NCI-H748 treated with DMSO at 0.1 percent for 48 hours (cell line): Measurements from ENCODE around the gene FIGN.

Experiments used
- DNase-seq: peaks from one replicate; lab custom pipeline; 2025; lab: John Stamatoyannopoulos, UW

FIGN gene

GRCh38 chr2:163736433-163737189 lies 803 bp upstream of the FIGN start:
- DNase-seq, result peak; percentile 68

GRCh38 chr2:163734881-163735684 lies 725 bp downstream of the FIGN start:
- peak; percentile 52 for DNase-seq

- no peak for DNase-seq
Observed at GRCh38 chr2:163734401-163734800, 1.4 kb downstream of the FIGN start.

GRCh38 chr2:163733956-163734355 lies 1.9 kb downstream of the FIGN start:
- no peak for DNase-seq

- DNase-seq, result peak; percentile 61
Observed at GRCh38 chr2:163733301-163733938, 2.4 kb downstream of the FIGN start.

- peak; percentile 39 for DNase-seq
Observed at GRCh38 chr2:163732727-163733126, 3.1 kb downstream of the FIGN start.

GRCh38 chr2:163731735-163732134 lies 4.1 kb downstream of the FIGN start:
- no peak for DNase-seq

- no peak for DNase-seq
Observed at GRCh38 chr2:163730556-163730955, 5.3 kb downstream of the FIGN start.

- DNase-seq, result no peak
Observed at GRCh38 chr2:163729636-163730273, 6.1 kb downstream of the FIGN start.

GRCh38 chr2:163723881-163724280 lies 11.9 kb downstream of the FIGN start:
- no peak for DNase-seq

GRCh38 chr2:163723348-163723747 lies 12.5 kb downstream of the FIGN start:
- DNase-seq, result no peak

GRCh38 chr2:163719331-163719730 lies 16.5 kb downstream of the FIGN start:
- DNase-seq, result no peak

- DNase-seq, result peak; percentile 69
Observed at GRCh38 chr2:163717993-163718680, 17.7 kb downstream of the FIGN start.

- peak; percentile 54 for DNase-seq
Observed at GRCh38 chr2:163717515-163717914, 18.3 kb downstream of the FIGN start.

GRCh38 chr2:163716101-163716500 lies 19.7 kb downstream of the FIGN start:
- no peak for DNase-seq

- DNase-seq, result no peak
Observed at GRCh38 chr2:163715668-163716067, 20.1 kb downstream of the FIGN start.

GRCh38 chr2:163715199-163715598 lies 20.6 kb downstream of the FIGN start:
- no peak for DNase-seq

GRCh38 chr2:163713534-163714311 lies 22.1 kb downstream of the FIGN start:
- no peak for DNase-seq

GRCh38 chr2:163711699-163712098 lies 24.1 kb downstream of the FIGN start:
- no peak for DNase-seq

- no peak for DNase-seq
Observed at GRCh38 chr2:163711258-163711657, 24.6 kb downstream of the FIGN start.

GRCh38 chr2:163709270-163709669 lies 26.5 kb downstream of the FIGN start:
- peak; percentile 59 for DNase-seq
